DND-41 (cell line): ENCODE results near the gene GUCY1A1.

Experiments
- ATAC-seq: fragments of 200-7000 bp; cut with Tn5 transposase; 3 replicates; pipeline ENCODE4 v1.9.1; 2021; ENCODE audit warnings: low read depth; ENCODE audit not compliant: insufficient read depth
- DNase-seq: peaks from one replicate; pipeline ENCODE4 v3.0.0-alpha.2; 2020
- H2AFZ ChIP-seq: 2 replicates; pipeline ENCODE4 v1.6.0; 2012; ENCODE audit warnings: low read depth, low read length
- H3K27ac ChIP-seq: 2 replicates; pipeline ENCODE4 v1.5.1; 2012; ENCODE audit warnings: low read length, inconsistent platforms
- H3K27me3 ChIP-seq: fragments of 200-600 bp; sonication (generic); 2 replicates; pipeline ENCODE4 v1.6.0; 2012; ENCODE audit warnings: low read length, mild to moderate bottlenecking, inconsistent platforms; ENCODE audit not compliant: insufficient read depth, poor library complexity
- H3K36me3 ChIP-seq: 2 replicates; pipeline ENCODE4 v1.5.1; 2012; ENCODE audit warnings: low read length, inconsistent platforms; ENCODE audit not compliant: insufficient read depth
- H3K4me1 ChIP-seq: 2 replicates; pipeline ENCODE4 v1.5.1; 2012; ENCODE audit warnings: mild to moderate bottlenecking, low read length; ENCODE audit not compliant: insufficient read depth
- H3K4me2 ChIP-seq: 2 replicates; pipeline ENCODE4 v1.6.0; 2012; ENCODE audit warnings: mild to moderate bottlenecking, moderate library complexity, low read length, inconsistent platforms; ENCODE audit not compliant: insufficient read depth
- H3K4me3 ChIP-seq, 2 experiments: fragments of 200-600 bp in 1 of 2; shearing (Covaris generic) in 1 of 2; 2 replicates each; pipeline ENCODE4 v1.5.1; 2012 to 2016; ENCODE audit warnings: inconsistent platforms in 2 of 2, low read length in 2 of 2, mild to moderate bottlenecking in 2 of 2, low read depth in 1 of 2, moderate library complexity in 1 of 2
- H3K79me2 ChIP-seq: 2 replicates; pipeline ENCODE4 v1.6.0; 2012; ENCODE audit warnings: low read length, inconsistent platforms; ENCODE audit not compliant: insufficient read depth
- H3K9ac ChIP-seq: 2 replicates; pipeline ENCODE4 v1.6.0; 2012; ENCODE audit warnings: low read depth, mild to moderate bottlenecking, inconsistent platforms, low read length, moderate library complexity
- H3K9me3 ChIP-seq: 2 replicates; pipeline ENCODE4 v1.5.1; 2012; ENCODE audit warnings: low read length, moderate library complexity, mild to moderate bottlenecking, inconsistent platforms; ENCODE audit not compliant: insufficient read depth, severe bottlenecking
- H4K20me1 ChIP-seq: 2 replicates; pipeline ENCODE4 v1.6.0; 2012; ENCODE audit warnings: low read length; ENCODE audit not compliant: insufficient read depth
- CTCF ChIP-seq: IDR thresholded peaks from 2 replicates; pipeline ENCODE4 v1.5.1; 2012; ENCODE audit warnings: borderline replicate concordance, low read length, moderate library complexity, mild to moderate bottlenecking; ENCODE audit not compliant: poor library complexity, severe bottlenecking; ENCODE audit errors: extremely low read depth
- EZH2 ChIP-seq: IDR thresholded peaks from 3 replicates; pipeline ENCODE4 v1.6.1; 2012; ENCODE audit warnings: borderline replicate concordance, low read depth, mild to moderate bottlenecking, moderate library complexity, low read length, inconsistent platforms; ENCODE audit not compliant: severe bottlenecking

The GUCY1A1 gene

GRCh38 chr4:155638195-155638965, 28.3 kb upstream of the GUCY1A1 start:
- Histone ChIP-seq H3K4me2 (peak overlapping the region; percentile 81), H3K9me3 (no peaks in the 10 kb centered on the region), H3K36me3 (no peaks in the 10 kb centered on the region), H3K79me2 (no peaks in the 10 kb centered on the region), H4K20me1 (no peaks in the 10 kb centered on the region), H3K9ac (peak overlapping the region; percentile 65), H3K4me1 (peaks cover 54% of the 10 kb centered on the region), H3K27me3 (no peaks in the 10 kb centered on the region), H3K27ac (peak overlapping the region; percentile 99), H3K4me3 (peak overlapping the region; percentile 3 to 53; a peak in 3 of 4 replicates), H2AFZ (peak overlapping the region; percentile 55)
- DNase-seq (peak; percentile 59), ATAC-seq (peak; percentile 78)
- TF ChIP-seq CTCF = peak; percentile 26
- no peak for TF ChIP-seq EZH2

DNA sequence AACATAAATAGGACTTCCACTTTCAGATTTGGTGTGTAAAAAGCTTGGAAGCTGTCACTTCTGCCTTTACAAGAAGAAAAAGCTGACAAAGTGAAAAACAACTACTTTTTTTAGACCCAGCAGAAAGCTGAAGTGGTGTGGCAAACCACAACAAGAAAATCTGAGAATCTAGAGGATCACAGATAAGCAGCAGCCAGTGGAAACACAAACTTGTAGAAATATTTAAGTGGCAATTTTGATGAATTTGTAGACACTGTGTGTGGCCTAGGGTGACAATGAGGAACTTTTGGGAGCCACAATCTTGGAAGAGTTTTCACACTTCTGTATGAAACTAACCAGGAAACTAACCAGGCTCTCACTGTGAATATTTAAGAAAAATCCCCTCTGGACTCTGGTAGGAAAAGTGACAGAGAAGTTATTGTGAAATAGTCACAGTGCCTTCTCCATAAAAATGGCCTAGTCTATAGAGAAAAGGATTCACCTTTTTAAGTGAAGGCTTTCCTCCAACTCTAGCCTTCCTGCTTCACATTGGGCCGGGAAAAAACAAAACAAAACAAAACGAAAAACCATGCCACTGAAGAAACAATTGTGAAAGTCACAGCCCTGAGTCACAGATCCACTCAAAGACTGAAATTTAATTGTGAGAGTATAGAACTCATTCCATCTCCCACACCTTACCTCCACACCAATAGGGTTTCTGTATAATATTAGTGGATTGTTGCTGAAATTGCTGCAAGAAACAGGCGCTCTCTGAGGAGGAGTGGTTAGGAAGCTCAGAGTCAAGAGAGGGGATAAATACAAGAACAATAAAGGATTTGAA, 26.7 kb upstream of the GUCY1A1 start:
- Histone ChIP-seq H3K9me3 (no peaks in the 10 kb centered on the region), H3K4me3 (no peak overlapping the region), H3K79me2 (no peaks in the 10 kb centered on the region), H2AFZ (0 out of 2 replicates have a peak overlapping the region, but pooled peaks have one; percentile 9), H3K27ac (peak overlapping the region; percentile 99), H4K20me1 (no peaks in the 10 kb centered on the region), H3K9ac (peak overlapping the region; percentile 65), H3K4me2 (peak overlapping the region; percentile 81), H3K27me3 (no peaks in the 10 kb centered on the region), H3K4me1 (peaks cover 54% of the 10 kb centered on the region), H3K36me3 (no peaks in the 10 kb centered on the region)
- TF ChIP-seq EZH2 = no peak
- no peak for TF ChIP-seq CTCF
- ATAC-seq (peak; percentile 68), DNase-seq (peak; percentile 52)

DNA sequence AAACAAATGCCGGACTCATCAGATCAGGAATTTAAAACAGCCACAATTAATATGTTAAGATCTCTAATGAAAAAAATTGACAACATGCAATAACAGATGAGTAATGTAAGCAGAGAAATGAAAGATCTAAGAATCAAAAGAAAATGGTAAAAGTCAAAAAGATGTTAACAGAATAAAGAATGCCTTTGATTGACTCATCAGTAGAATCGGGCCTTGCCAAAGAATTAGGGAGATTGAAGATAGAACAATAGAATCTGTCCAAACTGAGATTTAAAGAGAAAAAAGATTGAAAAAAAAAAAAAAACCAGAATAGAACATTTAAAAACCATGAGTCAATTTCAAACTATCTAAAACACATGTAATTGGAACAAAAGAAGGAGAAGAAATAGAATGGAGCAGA, 25.9 kb upstream of the GUCY1A1 start:
- Histone ChIP-seq H3K27ac (peak overlapping the region; percentile 99), H3K4me1 (peaks cover 47% of the 10 kb centered on the region), H3K4me3 (no peak overlapping the region), H3K4me2 (no peak overlapping the region), H3K9ac (no peak overlapping the region), H3K79me2 (no peaks in the 10 kb centered on the region), H2AFZ (no peak overlapping the region), H4K20me1 (no peaks in the 10 kb centered on the region), H3K27me3 (no peaks in the 10 kb centered on the region), H3K36me3 (no peaks in the 10 kb centered on the region), H3K9me3 (no peaks in the 10 kb centered on the region)
- ATAC-seq (no peak), DNase-seq (no peak)
- TF ChIP-seq EZH2 (no peak), CTCF (no peak)
